Keratinocyte (primary cell): ENCODE data around the gene ATAD2B.

ENCODE experiments used
- CTCF ChIP-seq, 3 experiments: IDR thresholded peaks in 1 of 3; conservative IDR thresholded peaks in 1 of 3; optimal IDR thresholded peaks in 1 of 3; 2 replicates in 2 of 3; 3 replicates in 1 of 3; pipeline versions ENCODE3 to v1.5.1; 2011; ENCODE audit warnings: low read length in 3 of 3, mild to moderate bottlenecking in 3 of 3, moderate library complexity in 2 of 3, control low read depth in 1 of 3, inconsistent platforms in 1 of 3; ENCODE audit not compliant: insufficient read depth in 2 of 3; ENCODE audit errors: extremely low read depth in 1 of 3
- EZH2 ChIP-seq: IDR thresholded peaks from one replicate; pipeline ENCODE4 v1.6.1; 2012; ENCODE audit warnings: inconsistent platforms, mild to moderate bottlenecking, low read length, moderate library complexity

- no peak for TF ChIP-seq CTCF (optimal IDR thresholded peaks at IDR 0.05 in 1 of 3, IDR thresholded peaks at IDR 0.05 in 1 of 3, conservative IDR thresholded peaks at IDR 0.05 in 1 of 3; ENCODE audit: extremely low read depth in 1 of 3, insufficient read depth in 2 of 3, low read length in 3 of 3)
- TF ChIP-seq EZH2 = no peak
These were observed 223.1 kb downstream of the ATAD2B start for GRCh38 chr2:23703583-23704385.
